ENCODE results near the gene C16orf74.

DNA sequence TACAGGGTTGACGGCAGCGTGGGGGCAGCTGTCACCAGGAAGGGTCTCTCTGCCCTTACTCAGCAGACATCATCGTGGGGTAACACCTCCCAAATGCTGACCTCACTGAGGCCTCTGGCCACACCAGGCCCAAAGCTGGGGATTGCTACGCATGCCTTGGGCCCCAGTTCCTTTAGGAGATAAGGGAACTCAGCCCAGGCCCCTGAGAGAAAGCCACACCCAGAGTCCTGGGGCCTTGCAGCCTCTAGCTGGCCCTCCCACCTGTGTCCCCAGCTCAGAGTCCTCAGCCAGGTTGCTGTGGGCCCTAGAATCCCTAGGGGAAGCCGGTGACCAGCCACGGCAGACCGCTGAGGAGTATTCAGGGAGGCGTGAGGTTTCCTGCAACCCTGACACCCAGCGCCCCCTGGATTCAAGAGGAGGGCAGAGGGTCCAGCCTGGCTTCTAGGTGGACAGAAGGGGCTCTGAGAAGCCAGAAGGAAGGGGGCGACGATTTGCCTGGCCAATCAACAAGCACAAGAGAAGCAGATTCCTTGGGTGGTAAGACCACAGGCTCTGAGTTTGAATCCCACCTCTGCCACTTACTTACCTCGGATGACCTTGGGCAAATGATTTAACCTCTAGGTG lies 51.8 kb downstream of the C16orf74 start:
- TF ChIP-seq, protein P1, sequence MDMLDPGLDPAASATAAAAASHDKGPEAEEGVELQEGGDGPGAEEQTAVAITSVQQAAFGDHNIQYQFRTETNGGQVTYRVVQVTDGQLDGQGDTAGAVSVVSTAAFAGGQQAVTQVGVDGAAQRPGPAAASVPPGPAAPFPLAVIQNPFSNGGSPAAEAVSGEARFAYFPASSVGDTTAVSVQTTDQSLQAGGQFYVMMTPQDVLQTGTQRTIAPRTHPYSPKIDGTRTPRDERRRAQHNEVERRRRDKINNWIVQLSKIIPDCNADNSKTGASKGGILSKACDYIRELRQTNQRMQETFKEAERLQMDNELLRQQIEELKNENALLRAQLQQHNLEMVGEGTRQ (IDR thresholded peaks at IDR 0.05; ENCODE audit: low read depth, low read length), result no peak
- TF ChIP-seq, protein P1 (CRISPR knock-in tag; IDR thresholded peaks at IDR 0.05; ENCODE audit: borderline replicate concordance), result no peak
- TF ChIP-seq HOXA7 (CRISPR knock-in tag; IDR thresholded peaks at IDR 0.05) (no peak), CTCF (CRISPR knock-in tag; IDR thresholded peaks at IDR 0.05) (peak; percentile 36), MTF1 (CRISPR knock-in tag; IDR thresholded peaks at IDR 0.05) (no peak), TFAP4 (IDR thresholded peaks at IDR 0.05; ENCODE audit: borderline replicate concordance, low read depth) (no peak)
